Thyroid gland (tissue), 4 donors: ENCODE measurements around the gene ME3. TPM values are rescaled to one million over a fixed set of nuclear protein-coding genes. Genes with fewer than 3 reads are reported as not detected.

ENCODE experiments used
- DNase-seq, 2 donors: peaks; one replicate each; pipeline ENCODE4 v3.0.0-alpha.2; 2019
- H3K27ac ChIP-seq, 3 donors: fragments of 200-600 bp; sonication (generic); 1 replicate in 2 of 3; 2 replicates in 1 of 3; pipeline ENCODE4 v1.5.1; 2016 to 2019; ENCODE audit warnings: mild to moderate bottlenecking in 1 of 3, moderate library complexity in 1 of 3
- H3K27me3 ChIP-seq: fragments of 200-600 bp; sonication (generic); one replicate; pipeline ENCODE4 v1.5.1; 2019
- H3K36me3 ChIP-seq, 2 donors: fragments of 200-600 bp; sonication (generic); one replicate each; pipeline ENCODE4 v1.5.1; 2016 to 2019
- H3K4me1 ChIP-seq, 2 donors: fragments of 200-600 bp; sonication (generic); one replicate each; pipeline ENCODE4 v1.5.1; 2017 to 2019
- H3K4me3 ChIP-seq, 3 donors: fragments of 200-600 bp; sonication (generic); replicated peaks in 1 of 3; 1 replicate in 2 of 3; 2 replicates in 1 of 3; pipeline ENCODE4 v1.5.1; 2016; ENCODE audit warnings: mild to moderate bottlenecking in 1 of 3
- H3K9me3 ChIP-seq: fragments of 200-600 bp; sonication (generic); one replicate; pipeline ENCODE4 v1.5.1; 2017
- POLR2A ChIP-seq, 2 donors: fragments of 450-650 bp; IDR thresholded peaks; one replicate each; pipeline ENCODE4 v1.6.1; 2017; ENCODE audit warnings: antibody characterized with exemption in 2 of 2, mild to moderate bottlenecking in 2 of 2, moderate library complexity in 1 of 2
- WGBS, 2 donors: methylation state at CpG; one replicate each; pipeline ENCODE4 v1.1.5; 2017; 5-methylcytosine and 5-hydroxymethylcytosine counted together
- intact Hi-C: fragments of 100-400 bp; cut with DNase I; formaldehyde crosslinking; loops from one replicate; pipeline ENCODE4 v1.15.1; 2023
- total RNA-seq, 4 donors: library from RNA; depleted of rRNA; stranded (reverse); fragments of >200 nt; gene quantifications; one replicate each; pipeline ENCODE4 v1.2.3, GENCODE V29; 2016
- TF ChIP-seq, protein P1 (sequence below), 6 experiments: fragments of 200-600 bp in 3 of 6; fragments of 450-650 bp in 3 of 6; sonication (generic) in 3 of 6; IDR thresholded peaks; one replicate each; pipeline ENCODE4 v1.5.1; 2016 to 2019; ENCODE audit warnings: antibody characterized with exemption in 6 of 6, mild to moderate bottlenecking in 2 of 6, inconsistent platforms in 1 of 6, moderate library complexity in 1 of 6

ME3 gene
- total RNA-seq, 4 donors from 2014 or later = 29.1 to 53.5 (median 37.1) TPM

DNA sequence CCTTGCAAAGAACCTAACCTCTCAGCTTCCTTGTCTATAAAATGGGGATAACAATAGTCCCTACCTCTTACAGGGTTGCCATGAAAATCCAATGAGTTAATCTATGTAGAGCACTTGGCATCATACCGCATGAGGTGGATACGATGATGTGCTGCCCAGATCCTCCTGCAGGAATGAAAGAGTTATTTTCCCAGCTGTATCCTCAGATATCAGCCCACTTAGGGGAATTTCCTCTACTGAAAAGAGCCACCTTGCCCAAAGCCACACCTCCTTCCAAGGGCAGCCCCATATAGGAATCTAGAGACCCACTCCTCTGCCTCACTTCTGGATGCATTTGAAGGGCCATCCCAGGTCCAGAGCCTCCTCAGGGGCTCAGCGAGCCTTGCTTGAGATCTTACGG lies 169.3 kb downstream of the ME3 start:
- H3K9me3 ChIP-seq = no peaks in the 10 kb centered on the region
- H3K4me3 ChIP-seq = no peak overlapping the region
- peaks cover 4 to 18% of the 10 kb centered on the region in 2 donors for H3K4me1 ChIP-seq
- H3K36me3 ChIP-seq = no peaks in the 10 kb centered on the region
- H3K27me3 ChIP-seq = no peaks in the 10 kb centered on the region
- intact Hi-C loops = no loop called here
- no peak overlapping the region for H3K27ac ChIP-seq
- TF ChIP-seq POLR2A (IDR thresholded peaks at IDR 0.05) = no peak
- TF ChIP-seq, protein P1, sequence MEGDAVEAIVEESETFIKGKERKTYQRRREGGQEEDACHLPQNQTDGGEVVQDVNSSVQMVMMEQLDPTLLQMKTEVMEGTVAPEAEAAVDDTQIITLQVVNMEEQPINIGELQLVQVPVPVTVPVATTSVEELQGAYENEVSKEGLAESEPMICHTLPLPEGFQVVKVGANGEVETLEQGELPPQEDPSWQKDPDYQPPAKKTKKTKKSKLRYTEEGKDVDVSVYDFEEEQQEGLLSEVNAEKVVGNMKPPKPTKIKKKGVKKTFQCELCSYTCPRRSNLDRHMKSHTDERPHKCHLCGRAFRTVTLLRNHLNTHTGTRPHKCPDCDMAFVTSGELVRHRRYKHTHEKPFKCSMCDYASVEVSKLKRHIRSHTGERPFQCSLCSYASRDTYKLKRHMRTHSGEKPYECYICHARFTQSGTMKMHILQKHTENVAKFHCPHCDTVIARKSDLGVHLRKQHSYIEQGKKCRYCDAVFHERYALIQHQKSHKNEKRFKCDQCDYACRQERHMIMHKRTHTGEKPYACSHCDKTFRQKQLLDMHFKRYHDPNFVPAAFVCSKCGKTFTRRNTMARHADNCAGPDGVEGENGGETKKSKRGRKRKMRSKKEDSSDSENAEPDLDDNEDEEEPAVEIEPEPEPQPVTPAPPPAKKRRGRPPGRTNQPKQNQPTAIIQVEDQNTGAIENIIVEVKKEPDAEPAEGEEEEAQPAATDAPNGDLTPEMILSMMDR (IDR thresholded peaks at IDR 0.05) = no peak
- DNase-seq = no peak
- 78 to 90% methylated on average over 4 of the region's 4 CpGs for WGBS, 2 donors

- no peaks in the 10 kb centered on the region for H3K27me3 ChIP-seq
- no peaks in the 10 kb centered on the region for H3K9me3 ChIP-seq
- H3K36me3 ChIP-seq = no peaks in the 10 kb centered on the region
- DNase-seq = no peak
- 95 to 97% methylated on average over 3 of the region's 3 CpGs for WGBS, 2 donors
- no peak overlapping the region for H3K27ac ChIP-seq
- H3K4me3 ChIP-seq = no peak overlapping the region
- peaks cover 4 to 27% of the 10 kb centered on the region in 2 donors for H3K4me1 ChIP-seq
- intact Hi-C loops = no loop called here
- no peak for TF ChIP-seq POLR2A (IDR thresholded peaks at IDR 0.05)
- TF ChIP-seq, protein P1 (IDR thresholded peaks at IDR 0.05) = no peak
Observed at GRCh38 chr11:86502137-86502642, 170.2 kb downstream of the ME3 start.

GRCh38 chr11:86500500-86501140 lies 171.8 kb downstream of the ME3 start:
- no peak for TF ChIP-seq POLR2A (IDR thresholded peaks at IDR 0.05)
- TF ChIP-seq, protein P1 (IDR thresholded peaks at IDR 0.05) = no peak

GRCh38 chr11:86499723-86500129 lies 172.7 kb downstream of the ME3 start:
- WGBS, 2 donors = 45 to 49% methylated on average over 4 of the region's 4 CpGs
- peak overlapping the region in 1 of 3 donors; percentile 28 for H3K27ac ChIP-seq
- H3K27me3 ChIP-seq = no peaks in the 10 kb centered on the region
- TF ChIP-seq POLR2A (IDR thresholded peaks at IDR 0.05) = no peak
- TF ChIP-seq, protein P1 (IDR thresholded peaks at IDR 0.05) = no peak
- H3K4me1 ChIP-seq = peaks cover 4 to 28% of the 10 kb centered on the region in 2 donors
- no peak overlapping the region for H3K4me3 ChIP-seq
- no peaks in the 10 kb centered on the region for H3K9me3 ChIP-seq
- peak; percentile 14 to 35 for DNase-seq
- intact Hi-C loops = no loop called here
- no peaks in the 10 kb centered on the region for H3K36me3 ChIP-seq

More at GRCh38 chr11:86500500-86501140, 171.8 kb downstream of the ME3 start:
- H3K36me3 ChIP-seq = no peaks in the 10 kb centered on the region
- H3K27ac ChIP-seq = peak overlapping the region in 1 of 3 donors; percentile 28
- 72 to 95% methylated on average over 3 of the region's 3 CpGs for WGBS, 2 donors
- no peaks in the 10 kb centered on the region for H3K9me3 ChIP-seq
- no peak for DNase-seq
- no peak overlapping the region for H3K4me3 ChIP-seq
- peaks cover 4 to 28% of the 10 kb centered on the region in 2 donors for H3K4me1 ChIP-seq
- intact Hi-C loops = no loop called here
- no peaks in the 10 kb centered on the region for H3K27me3 ChIP-seq

DNA sequence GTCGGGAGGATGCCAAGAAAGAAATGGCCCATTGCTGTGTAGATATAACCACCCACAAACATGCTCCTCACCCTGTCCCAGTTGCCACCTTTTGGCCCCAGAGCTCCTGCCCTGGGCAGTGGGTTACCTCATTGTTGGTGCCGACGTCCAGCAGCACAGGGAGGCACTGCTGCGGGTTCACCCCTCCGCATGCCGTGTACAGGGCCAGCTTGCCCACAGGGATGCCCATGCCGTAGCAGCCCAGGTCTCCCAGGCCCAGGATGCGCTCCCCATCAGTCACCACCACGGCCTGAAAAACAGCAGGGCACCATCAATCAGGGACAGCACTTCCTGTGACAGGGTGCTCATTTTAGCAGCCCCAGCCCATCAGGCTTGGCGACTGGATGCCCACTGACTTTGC lies 174.6 kb downstream of the ME3 start:
- no peaks in the 10 kb centered on the region for H3K36me3 ChIP-seq
- no peak overlapping the region for H3K27ac ChIP-seq
- 94 to 96% methylated on average over 5 to 9 of the region's 10 CpGs for WGBS, 2 donors
- intact Hi-C loops = no loop called here
- H3K27me3 ChIP-seq = no peaks in the 10 kb centered on the region
- no peak overlapping the region for H3K4me3 ChIP-seq
- DNase-seq = no peak
- H3K4me1 ChIP-seq = peaks cover 4 to 28% of the 10 kb centered on the region in 2 donors
- no peak for TF ChIP-seq POLR2A (IDR thresholded peaks at IDR 0.05)
- TF ChIP-seq, protein P1 (IDR thresholded peaks at IDR 0.05) = no peak
- H3K9me3 ChIP-seq = no peaks in the 10 kb centered on the region
